NB4 (cell line): ENCODE measurements around the gene SURF4.

Experiments used
- DNase-seq: peaks from one replicate; pipeline ENCODE4 v3.0.0; 2010; ENCODE audit warnings: low read depth
- H3K4me3 ChIP-seq: one replicate; pipeline ENCODE4 v1.5.1; 2011; ENCODE audit warnings: mild to moderate bottlenecking, low read depth, low read length, moderate library complexity
- CTCF ChIP-seq: IDR thresholded peaks from one replicate; pipeline ENCODE4 v1.5.1; 2012; ENCODE audit warnings: low read depth, low read length
- MAX ChIP-seq: IDR thresholded peaks from 2 replicates; pipeline ENCODE4 v1.6.1; 2011; ENCODE audit warnings: low read depth, low read length
- MYC ChIP-seq: IDR thresholded peaks from 2 replicates; pipeline ENCODE4 v1.6.1; 2011; ENCODE audit warnings: low read depth, low read length
- POLR2A ChIP-seq: IDR thresholded peaks from 2 replicates; pipeline ENCODE4 v1.6.1; 2011; ENCODE audit warnings: mild to moderate bottlenecking; ENCODE audit not compliant: insufficient read length; ENCODE audit errors: extremely low read depth

SURF4 gene

GRCh38 chr9:133361507-133362092 lies 14.3 kb downstream of the SURF4 start:
- H3K4me3 ChIP-seq = no peak overlapping the region
- no peak for TF ChIP-seq POLR2A
- TF ChIP-seq MAX = no peak
- no peak for TF ChIP-seq CTCF
- TF ChIP-seq MYC = no peak
- DNase-seq = no peak

- no peak overlapping the region for H3K4me3 ChIP-seq
- TF ChIP-seq MAX (no peak), MYC (no peak), CTCF (no peak), POLR2A (peak; percentile 5)
- no peak for DNase-seq
Observed at GRCh38 chr9:133360400-133361393, 15.2 kb downstream of the SURF4 start.

- peak; percentile 57 for DNase-seq
- no peak overlapping the region for H3K4me3 ChIP-seq
- no peak for TF ChIP-seq POLR2A
- peak; percentile 36 for TF ChIP-seq CTCF
- TF ChIP-seq MYC = no peak
- no peak for TF ChIP-seq MAX
Observed at GRCh38 chr9:133359399-133360175, 16.3 kb downstream of the SURF4 start.

- no peak for TF ChIP-seq POLR2A
- peak overlapping the region; percentile 59 for H3K4me3 ChIP-seq
Observed at GRCh38 chr9:133357656-133358055, 18.2 kb downstream of the SURF4 start.

GRCh38 chr9:133356391-133357091 lies 19.3 kb downstream of the SURF4 start, which contains the start of the genes SURF1 and SURF2:
Gene SURF1 (minus strand): TSS chr9:133356487. CDS start chr9:133356453, 34 bp downstream.
Gene SURF2 (plus strand): TSS chr9:133356550. CDS start chr9:133356593, 43 bp downstream.
- DNase-seq = peak; percentile 88
- TF ChIP-seq POLR2A (peak; percentile 72), CTCF (no peak), MYC (no peak; the same call in 1 of the 2 replicates), MAX (no peak; the same call in 1 of the 2 replicates)
- H3K4me3 ChIP-seq = peak within 1 kb of the TSS; percentile 85

More at GRCh38 chr9:133357656-133358055, 18.2 kb downstream of the SURF4 start:
- DNase-seq = no peak
